CD14-positive monocyte (primary cell): ENCODE measurements around the gene SDK1. TPM values are rescaled to one million over a fixed set of nuclear protein-coding genes. Genes with fewer than 3 reads are reported as not detected.

Experiments used
- DNase-seq, 3 donors: peaks; one replicate each; pipeline ENCODE4 v3.0.0-alpha.2; 2011 to 2022
- H2AFZ ChIP-seq: 2 replicates; pipeline ENCODE4 v1.6.0; 2012; ENCODE audit warnings: mild to moderate bottlenecking, low read depth, low read length, inconsistent platforms; ENCODE audit not compliant: insufficient read depth, poor library complexity, severe bottlenecking
- H3K27ac ChIP-seq, 2 donors: 1 replicate in 1 of 2; 2 replicates in 1 of 2; pipeline ENCODE4 v1.5.1; 2012 to 2013; ENCODE audit warnings: low read length in 2 of 2, control low read depth in 1 of 2, inconsistent platforms in 1 of 2, low read depth in 1 of 2, mild to moderate bottlenecking in 1 of 2
- H3K27me3 ChIP-seq, 2 donors: one replicate each; pipeline versions ENCODE4 v1.6.0 to v1.6.1; 2011 to 2013; ENCODE audit warnings: low read length in 2 of 2; ENCODE audit not compliant: control insufficient read depth in 2 of 2, insufficient read depth in 2 of 2
- H3K36me3 ChIP-seq, 2 donors: replicated peaks in 1 of 2; 1 replicate in 1 of 2; 2 replicates in 1 of 2; pipeline versions ENCODE4 v1.5.1 to v1.6.1; 2012 to 2013; ENCODE audit warnings: low read length in 2 of 2, control low read depth in 1 of 2, inconsistent platforms in 1 of 2, mild to moderate bottlenecking in 1 of 2; ENCODE audit not compliant: insufficient read depth in 2 of 2, control insufficient read depth in 1 of 2
- H3K4me1 ChIP-seq, 2 donors: 1 replicate in 1 of 2; 2 replicates in 1 of 2; pipeline versions ENCODE4 v1.5.1 to v1.6.1; 2012 to 2013; ENCODE audit warnings: low read length in 2 of 2, control low read depth in 1 of 2, inconsistent platforms in 1 of 2, mild to moderate bottlenecking in 1 of 2, moderate library complexity in 1 of 2; ENCODE audit not compliant: insufficient read depth in 2 of 2, control insufficient read depth in 1 of 2
- H3K4me2 ChIP-seq: replicated peaks from 2 replicates; pipeline ENCODE3; 2012; ENCODE audit warnings: low read length, moderate library complexity, mild to moderate bottlenecking; ENCODE audit not compliant: poor library complexity, severe bottlenecking; ENCODE audit errors: extremely low read depth
- H3K4me3 ChIP-seq, 3 experiments: fragments of 200-600 bp in 1 of 3; sonication (generic) in 1 of 3; replicated peaks in 1 of 3; 1 replicate in 2 of 3; 2 replicates in 1 of 3; pipeline ENCODE4 v1.5.1; 2011 to 2013; ENCODE audit warnings: low read length in 3 of 3, mild to moderate bottlenecking in 3 of 3, control low read depth in 2 of 3, low read depth in 2 of 3, inconsistent platforms in 1 of 3, moderate library complexity in 1 of 3
- H3K79me2 ChIP-seq: 2 replicates; pipeline ENCODE4 v1.6.0; 2012; ENCODE audit warnings: mild to moderate bottlenecking, control low read depth, inconsistent platforms, low read length, moderate library complexity; ENCODE audit not compliant: insufficient read depth
- H3K9ac ChIP-seq: 2 replicates; pipeline ENCODE4 v1.6.0; 2017; ENCODE audit warnings: low read length, mild to moderate bottlenecking; ENCODE audit not compliant: insufficient read depth, poor library complexity, severe bottlenecking
- H3K9me3 ChIP-seq, 2 donors: replicated peaks in 1 of 2; 1 replicate in 1 of 2; 2 replicates in 1 of 2; pipeline versions ENCODE4 v1.5.1 to v1.6.1; 2012 to 2013; ENCODE audit warnings: low read length in 2 of 2, control low read depth in 1 of 2; ENCODE audit not compliant: control insufficient read depth in 1 of 2, insufficient read depth in 1 of 2
- H4K20me1 ChIP-seq: 2 replicates; pipeline ENCODE4 v1.6.0; 2012; ENCODE audit warnings: mild to moderate bottlenecking, low read length, control low read depth, moderate library complexity; ENCODE audit not compliant: insufficient read depth
- H3K27ac Mint-ChIP-seq, 7 donors: one replicate each; pipeline ENCODE4 v1.8.0; 2020; ENCODE audit warnings: mild to moderate bottlenecking in 7 of 7, mixed read lengths in 7 of 7, moderate library complexity in 6 of 7, inconsistent platforms in 2 of 7
- H3K27me3 Mint-ChIP-seq, 3 donors: one replicate each; pipeline ENCODE4 v1.8.0; 2021 to 2022; ENCODE audit warnings: low read depth in 3 of 3, mild to moderate bottlenecking in 3 of 3, mixed read lengths in 3 of 3, moderate library complexity in 3 of 3, inconsistent platforms in 1 of 3
- H3K36me3 Mint-ChIP-seq, 2 donors: one replicate each; pipeline ENCODE4 v1.8.0; 2020; ENCODE audit warnings: mixed read lengths in 2 of 2, inconsistent platforms in 1 of 2, mild to moderate bottlenecking in 1 of 2
- H3K4me1 Mint-ChIP-seq: one replicate; pipeline ENCODE4 v1.8.0; 2020; ENCODE audit warnings: mild to moderate bottlenecking, mixed read lengths
- H3K4me3 Mint-ChIP-seq, 2 donors: one replicate each; pipeline ENCODE4 v1.8.0; 2020; ENCODE audit warnings: mild to moderate bottlenecking in 2 of 2, mixed read lengths in 2 of 2, moderate library complexity in 1 of 2
- H3K9me3 Mint-ChIP-seq, 7 donors: one replicate each; pipeline ENCODE4 v1.8.0; 2020 to 2022; ENCODE audit warnings: mixed read lengths in 7 of 7, mild to moderate bottlenecking in 6 of 7, moderate library complexity in 6 of 7, inconsistent platforms in 2 of 7
- CTCF ChIP-seq: fragments of 200-600 bp; IDR thresholded peaks from one replicate; pipeline ENCODE4 v1.8.0; 2022; ENCODE audit warnings: antibody characterized with exemption, mild to moderate bottlenecking
- WGBS: methylation state at CpG from one replicate; pipeline ENCODE4 v1.1.5; 2013; ENCODE audit warnings: missing lambda C conversion rate; ENCODE audit not compliant: insufficient coverage; 5-methylcytosine and 5-hydroxymethylcytosine counted together
- intact Hi-C, 2 donors: fragments of 100-400 bp; cut with micrococcal nuclease; formaldehyde crosslinking; loops; one replicate each; pipeline versions ENCODE4 v1.15.0 to v1.15.1; 2023
- polyA plus RNA-seq, 3 donors: library from polyadenylated mRNA; depleted of rRNA in 1 of 3; unstranded in 2 of 3; stranded (reverse) in 1 of 3; fragments of 300-500 nt in 2 of 3; fragments of >200 nt in 1 of 3; fragmentation: Illumina TruSeq in 2 of 3; gene quantifications; 1 replicate in 2 of 3; 2 replicates in 1 of 3; pipeline ENCODE4 v1.2.3, GENCODE V29; 2012 to 2021

The SDK1 gene
- polyA plus RNA-seq, 3 donors, result 0.01 TPM; not detected in 2

- Mint-ChIP-seq H3K4me1 (no peaks in the 10 kb centered on the region), H3K9me3 (peaks cover 22 to 46% (median 36%) of the 10 kb centered on the region in 7 donors), H3K36me3 (no peaks in the 10 kb centered on the region), H3K27ac (no peak overlapping the region), H3K27me3 (peaks cover 0 to 2% (median 1%) of the 10 kb centered on the region in 3 donors), H3K4me3 (no peak overlapping the region)
- Histone ChIP-seq H3K27me3 (no peaks in the 10 kb centered on the region), H3K27ac (no peak overlapping the region), H3K36me3 (no peaks in the 10 kb centered on the region), H3K4me1 (no peaks in the 10 kb centered on the region), H4K20me1 (no peaks in the 10 kb centered on the region), H3K79me2 (no peaks in the 10 kb centered on the region), H3K9ac (no peak overlapping the region), H2AFZ (no peak overlapping the region), H3K9me3 (peaks cover 43 to 66% of the 10 kb centered on the region in 2 donors), H3K4me3 (no peak overlapping the region), H3K4me2 (no peak overlapping the region)
- intact Hi-C loops, result no loop called here
- no peak for DNase-seq
- WGBS, result 95% methylated on average over 10 of the region's 12 CpGs
- TF ChIP-seq CTCF, result no peak
Measured at GRCh38 chr7:4245866-4246470, 944.9 kb downstream of the SDK1 start.

DNA sequence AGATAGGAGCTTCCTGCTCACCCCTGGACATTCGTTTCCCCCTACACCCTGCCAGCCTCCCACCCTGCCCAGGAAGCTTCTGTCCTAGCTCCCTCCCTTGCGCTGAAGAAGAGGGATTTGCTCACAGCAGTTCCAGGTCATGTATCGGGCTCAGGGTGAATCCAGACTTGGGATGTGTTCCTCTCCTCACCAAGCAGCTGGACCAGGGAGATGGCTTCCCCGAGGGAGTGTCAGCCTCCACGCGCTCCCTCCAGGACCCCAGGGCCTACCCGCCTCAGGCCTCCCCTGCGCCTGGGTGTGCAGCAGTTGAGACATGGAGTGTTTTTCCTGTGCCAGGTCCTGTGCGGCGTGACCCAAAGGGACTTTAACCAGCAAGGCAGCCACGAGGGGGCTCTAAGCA is 945.5 kb downstream of the SDK1 start:
- no peaks in the 10 kb centered on the region for H3K4me1 ChIP-seq
- no peaks in the 10 kb centered on the region for H3K36me3 Mint-ChIP-seq
- no peak overlapping the region for H3K4me3 Mint-ChIP-seq

More for the DNA sequence above, 945.5 kb downstream of the SDK1 start:
- peaks cover 22 to 46% (median 36%) of the 10 kb centered on the region in 7 donors for H3K9me3 Mint-ChIP-seq
- TF ChIP-seq CTCF, result no peak
- Histone ChIP-seq H3K36me3 (no peaks in the 10 kb centered on the region), H3K4me2 (no peak overlapping the region), H3K27ac (no peak overlapping the region), H3K9ac (no peak overlapping the region), H2AFZ (no peak overlapping the region), H3K9me3 (peaks cover 43 to 65% of the 10 kb centered on the region in 2 donors), H3K27me3 (no peaks in the 10 kb centered on the region), H4K20me1 (no peaks in the 10 kb centered on the region), H3K4me3 (no peak overlapping the region), H3K79me2 (no peaks in the 10 kb centered on the region)
- intact Hi-C loops, result no loop called here
- peaks cover 0 to 2% (median 1%) of the 10 kb centered on the region in 3 donors for H3K27me3 Mint-ChIP-seq
- WGBS, result 72% methylated on average over 3 of the region's 11 CpGs
- H3K27ac Mint-ChIP-seq, result no peak overlapping the region
- no peaks in the 10 kb centered on the region for H3K4me1 Mint-ChIP-seq
- DNase-seq, result no peak
